Erythroblast (primary cell): ENCODE results near the gene TAS1R1.

Experiments used
- GATA1 ChIP-seq: IDR thresholded peaks from 2 replicates; pipeline ENCODE4 v1.6.1; 2011; ENCODE audit warnings: low read depth, mild to moderate bottlenecking, control low read depth, low read length, moderate library complexity
- POLR2A ChIP-seq: IDR thresholded peaks from 2 replicates; pipeline ENCODE4 v1.6.1; 2011; ENCODE audit warnings: mild to moderate bottlenecking, low read length

DNA sequence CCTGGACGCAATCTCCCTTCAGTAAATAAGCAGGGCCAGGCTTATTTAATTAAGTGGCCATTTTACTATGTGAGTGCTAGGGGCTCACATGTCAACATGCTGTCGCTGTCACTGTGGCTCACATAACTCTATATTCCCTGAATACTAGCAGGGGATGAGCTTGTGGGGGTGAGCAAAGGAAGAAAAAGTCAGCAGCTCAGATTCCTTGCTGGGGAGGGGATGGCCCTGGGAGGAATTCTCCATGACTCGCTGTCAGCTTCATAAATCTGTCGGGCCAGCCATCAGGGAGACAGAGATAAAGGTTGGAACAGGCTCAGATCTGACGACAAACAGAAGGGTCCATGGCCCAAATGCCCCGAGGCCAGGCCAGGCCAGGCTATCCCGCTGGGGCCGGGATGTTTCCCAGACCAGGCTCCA, 37.7 kb upstream of the TAS1R1 start:
- TF ChIP-seq POLR2A (no peak), GATA1 (no peak)
